SU-DHL-6 (cell line): ENCODE measurements around the gene CCDC70.
"Not testable (repeated sequence)": the region's sequence is repeated elsewhere in the genome, so short reads cannot be mapped to it uniquely, and the experiment has no call there.

ENCODE experiments used
- H2AFZ ChIP-seq: fragments of 200-600 bp; sonication (generic); 2 replicates; pipeline ENCODE4 v1.6.1; 2014; ENCODE audit warnings: low read depth, mild to moderate bottlenecking, moderate library complexity, mixed read lengths, antibody characterized with exemption, low read length; ENCODE audit not compliant: severe bottlenecking
- H3F3A ChIP-seq: fragments of 200-600 bp; shearing (Covaris generic); 2 replicates; pipeline ENCODE4 v1.6.0; 2016; ENCODE audit warnings: antibody characterized with exemption, mild to moderate bottlenecking; ENCODE audit not compliant: insufficient read depth
- H3K27ac ChIP-seq: fragments of 200-600 bp; sonication (generic); 2 replicates; pipeline ENCODE4 v1.5.1; 2016; ENCODE audit warnings: low read depth, mild to moderate bottlenecking, low read length, moderate library complexity, mixed read lengths
- H3K27me3 ChIP-seq: fragments of 200-600 bp; sonication (generic), shearing (Covaris generic); 2 replicates; pipeline ENCODE4 v1.6.0; 2014; ENCODE audit warnings: mild to moderate bottlenecking, low read length
- H3K36me3 ChIP-seq: fragments of 200-600 bp; sonication (generic); 2 replicates; pipeline ENCODE4 v1.6.1; 2014; ENCODE audit warnings: mild to moderate bottlenecking, low read length, mixed read lengths
- H3K4me2 ChIP-seq: fragments of 300-600, 200-600 bp; shearing (Covaris generic), sonication (generic); 2 replicates; pipeline ENCODE4 v1.6.0; 2014; ENCODE audit warnings: low read length, low read depth, mild to moderate bottlenecking; ENCODE audit not compliant: poor library complexity, severe bottlenecking
- H3K4me3 ChIP-seq: fragments of 200-600 bp; sonication (generic); 2 replicates; pipeline ENCODE4 v1.5.1; 2014; ENCODE audit warnings: antibody characterized with exemption, low read length, mild to moderate bottlenecking, mixed read lengths; ENCODE audit not compliant: insufficient read depth, poor library complexity, severe bottlenecking
- H3K79me2 ChIP-seq: fragments of 200-600 bp; sonication (generic); 2 replicates; pipeline ENCODE4 v1.6.1; 2014; ENCODE audit warnings: mild to moderate bottlenecking, low read length, moderate library complexity; ENCODE audit not compliant: insufficient read depth
- H3K9ac ChIP-seq: fragments of 200-600 bp; sonication (generic); 2 replicates; pipeline ENCODE4 v1.7.0; 2014; ENCODE audit warnings: mild to moderate bottlenecking, low read length
- H3K9me2 ChIP-seq: fragments of 200-600 bp; sonication (generic); replicated peaks from 2 replicates; pipeline ENCODE4 v1.6.1; 2014; ENCODE audit warnings: low read length; ENCODE audit not compliant: insufficient read depth
- H3K9me3 ChIP-seq: fragments of 200-600 bp; sonication (generic); 2 replicates; pipeline ENCODE4 v1.6.1; 2014; ENCODE audit warnings: low read length, mixed read lengths; ENCODE audit not compliant: insufficient read depth
- H4K20me1 ChIP-seq: fragments of 200-600 bp; sonication (generic); 2 replicates; pipeline ENCODE4 v1.6.1; 2014; ENCODE audit warnings: low read depth, mild to moderate bottlenecking, antibody characterized with exemption, low read length, moderate library complexity, mixed read lengths
- CTCF ChIP-seq: fragments of 200-600 bp; sonication (generic); IDR thresholded peaks from one replicate; pipeline ENCODE4 v1.5.1; 2017; ENCODE audit warnings: antibody characterized with exemption, mild to moderate bottlenecking, low read length, moderate library complexity; ENCODE audit not compliant: insufficient read depth, poor library complexity, severe bottlenecking
- EZH2phosphoT487 ChIP-seq: fragments of 200-600 bp; sonication (generic), shearing (Covaris generic); conservative IDR thresholded peaks from 2 replicates; pipeline ENCODE4 v1.6.1; 2018; ENCODE audit warnings: mild to moderate bottlenecking, antibody characterized with exemption, low read length, moderate library complexity, mixed read lengths

CCDC70 gene

GRCh38 chr13:51823359-51823758 is 38.4 kb upstream of the CCDC70 start:
- H3K9ac ChIP-seq: no peak overlapping the region
- no peaks in the 10 kb centered on the region for H3F3A ChIP-seq
- no peaks in the 10 kb centered on the region for H4K20me1 ChIP-seq
- no peaks in the 10 kb centered on the region for H3K79me2 ChIP-seq
- no peaks in the 10 kb centered on the region for H3K9me3 ChIP-seq
- H3K4me2 ChIP-seq: no peak overlapping the region
- H3K36me3 ChIP-seq: no peaks in the 10 kb centered on the region
- H3K4me3 ChIP-seq: no peak overlapping the region
- no peak overlapping the region for H2AFZ ChIP-seq
- H3K27me3 ChIP-seq: no peaks in the 10 kb centered on the region
- H3K27ac ChIP-seq: no peak overlapping the region
- TF ChIP-seq CTCF (no peak), EZH2phosphoT487 (no peak)
- no peaks in the 10 kb centered on the region for H3K9me2 ChIP-seq

- Histone ChIP-seq H3K79me2 (no peaks in the 10 kb centered on the region), H3K4me2 (no peak overlapping the region), H4K20me1 (no peaks in the 10 kb centered on the region), H3F3A (no peaks in the 10 kb centered on the region), H3K27ac (no peak overlapping the region), H3K27me3 (no peaks in the 10 kb centered on the region), H3K9me3 (no peaks in the 10 kb centered on the region), H3K9ac (no peak overlapping the region), H3K9me2 (no peaks in the 10 kb centered on the region), H3K4me3 (no peak overlapping the region), H3K36me3 (no peaks in the 10 kb centered on the region), H2AFZ (no peak overlapping the region)
- TF ChIP-seq CTCF: no peak
These were observed 37.9 kb upstream of the CCDC70 start for GRCh38 chr13:51823863-51824262.

GRCh38 chr13:51824712-51825111 is 37.1 kb upstream of the CCDC70 start:
- not testable (repeated sequence) for H3K4me2 ChIP-seq, H3K9me2 ChIP-seq, H3K9me3 ChIP-seq, H3K79me2 ChIP-seq, H3K9ac ChIP-seq, H3K27me3 ChIP-seq, H4K20me1 ChIP-seq, H3K4me3 ChIP-seq, H2AFZ ChIP-seq, H3K36me3 ChIP-seq, H3F3A ChIP-seq, H3K27ac ChIP-seq

- H3K4me2 ChIP-seq: no peak overlapping the region
- H3K27me3 ChIP-seq: no peaks in the 10 kb centered on the region
- H3K4me3 ChIP-seq: no peak overlapping the region
- no peak overlapping the region for H2AFZ ChIP-seq
- H3K27ac ChIP-seq: no peak overlapping the region
- no peaks in the 10 kb centered on the region for H3F3A ChIP-seq
- no peak for TF ChIP-seq EZH2phosphoT487
- TF ChIP-seq CTCF: no peak
- no peaks in the 10 kb centered on the region for H3K36me3 ChIP-seq
- no peaks in the 10 kb centered on the region for H3K9me2 ChIP-seq
- H3K9me3 ChIP-seq: no peaks in the 10 kb centered on the region
- H3K79me2 ChIP-seq: no peaks in the 10 kb centered on the region
- H4K20me1 ChIP-seq: no peaks in the 10 kb centered on the region
- no peak overlapping the region for H3K9ac ChIP-seq
These were observed 36.6 kb upstream of the CCDC70 start for GRCh38 chr13:51825165-51825592.
